SK-N-SH (cell line): Measurements from ENCODE around the gene SLC9A8. TPM values are rescaled to one million over a fixed set of nuclear protein-coding genes. Genes with fewer than 3 reads are reported as not detected.

ENCODE experiments used
- CTCF ChIA-PET: fragments of 300-600, 350-600 bp; formaldehyde crosslinking; extraction: SDS; loops from one replicate; lab custom pipeline; 2021; lab: Yijun Ruan, JAX
- POLR2A ChIA-PET: fragments of 350-600 bp; sonication (Branson Sonifier 250); formaldehyde crosslinking; extraction: SDS; loops from one replicate; lab custom pipeline; 2020; ENCODE audit warnings: antibody characterized with exemption, inconsistent platforms; lab: Yijun Ruan, JAX
- DNase-seq: peaks from one replicate; pipeline ENCODE4 v3.0.0; 2012
- H2AFZ ChIP-seq: fragments of 200-600 bp; sonication (generic); 2 replicates; pipeline ENCODE4 v1.8.1; 2016; ENCODE audit warnings: antibody characterized with exemption, mild to moderate bottlenecking, low read depth
- H3F3A ChIP-seq: fragments of 200-600 bp; sonication (generic); replicated peaks from 2 replicates; pipeline ENCODE3; 2016; ENCODE audit warnings: antibody characterized with exemption, mild to moderate bottlenecking; ENCODE audit not compliant: insufficient read depth
- H3K27ac ChIP-seq, 2 experiments: fragments of 200-500 bp in 1 of 2; fragments of 200-600 bp in 1 of 2; sonication (Bioruptor generic) in 1 of 2; sonication (generic), shearing (Covaris generic) in 1 of 2; 2 replicates each; pipeline versions ENCODE4 v1.5.1 to v1.6.1; 2014 to 2016; ENCODE audit warnings: low read depth in 2 of 2, inconsistent platforms in 1 of 2, low read length in 1 of 2, mild to moderate bottlenecking in 1 of 2, mixed read lengths in 1 of 2
- H3K27me3 ChIP-seq: fragments of 200-600 bp; sonication (generic), shearing (Covaris generic); 2 replicates; pipeline ENCODE4 v1.6.1; 2016; ENCODE audit warnings: mixed run types; ENCODE audit not compliant: insufficient read depth
- H3K36me3 ChIP-seq, 2 experiments: fragments of 200-500 bp in 1 of 2; fragments of 200-600 bp in 1 of 2; sonication (Bioruptor generic) in 1 of 2; sonication (generic) in 1 of 2; replicated peaks in 1 of 2; 2 replicates each; pipeline versions ENCODE3 to v1.5.1; 2014 to 2016; ENCODE audit warnings: low read length in 1 of 2, mild to moderate bottlenecking in 1 of 2; ENCODE audit not compliant: insufficient read depth in 2 of 2, control insufficient read depth in 1 of 2
- H3K4me1 ChIP-seq, 2 experiments: fragments of 200-500 bp in 1 of 2; fragments of 200-600 bp in 1 of 2; sonication (Bioruptor generic) in 1 of 2; sonication (generic), shearing (Covaris generic) in 1 of 2; 2 replicates each; pipeline versions ENCODE4 v1.5.1 to v1.6.1; 2014 to 2016; ENCODE audit warnings: low read depth in 1 of 2, low read length in 1 of 2, mixed run types in 1 of 2; ENCODE audit not compliant: insufficient read depth in 2 of 2, control insufficient read depth in 1 of 2
- H3K4me2 ChIP-seq: fragments of 200-600 bp; sonication (generic), shearing (Covaris generic); 2 replicates; pipeline ENCODE4 v1.6.1; 2017; ENCODE audit warnings: mixed run types
- H3K4me3 ChIP-seq, 2 experiments: fragments of 200-500 bp in 1 of 2; fragments of 200-600 bp in 1 of 2; sonication (Bioruptor generic) in 1 of 2; sonication (generic), shearing (Covaris generic) in 1 of 2; 2 replicates each; pipeline versions ENCODE4 v1.5.1 to v1.8.1; 2014 to 2016; ENCODE audit warnings: low read depth in 2 of 2, inconsistent platforms in 1 of 2, low read length in 1 of 2, mild to moderate bottlenecking in 1 of 2, mixed read lengths in 1 of 2, moderate library complexity in 1 of 2
- H3K79me2 ChIP-seq: fragments of 200-600 bp; sonication (generic); 2 replicates; pipeline ENCODE4 v1.8.1; 2017; ENCODE audit warnings: mild to moderate bottlenecking; ENCODE audit not compliant: insufficient read depth
- H3K9ac ChIP-seq: fragments of 200-600 bp; sonication (generic); 2 replicates; pipeline ENCODE4 v1.6.1; 2017; ENCODE audit warnings: mixed run types
- H3K9me2 ChIP-seq: fragments of 200-600 bp; sonication (generic); 2 replicates; pipeline ENCODE4 v1.6.1; 2017; ENCODE audit warnings: mixed run types
- H3K9me3 ChIP-seq: fragments of 200-600 bp; sonication (generic); 2 replicates; pipeline ENCODE4 v1.6.1; 2017; ENCODE audit warnings: mixed run types, mild to moderate bottlenecking, moderate library complexity
- H4K20me1 ChIP-seq: fragments of 200-600 bp; sonication (generic); 2 replicates; pipeline ENCODE4 v1.6.1; 2017; ENCODE audit warnings: mild to moderate bottlenecking, mixed run types; ENCODE audit not compliant: insufficient read depth
- CTCF ChIP-seq: fragments of 200-600 bp; sonication (generic); IDR thresholded peaks from 2 replicates; pipeline ENCODE4 v1.6.1; 2017; ENCODE audit warnings: antibody characterized with exemption, mild to moderate bottlenecking, moderate library complexity
- ELF1 ChIP-seq: IDR thresholded peaks from 2 replicates; pipeline ENCODE4 v1.4.0; 2012
- EZH2phosphoT487 ChIP-seq: fragments of 200-600 bp; sonication (generic); IDR thresholded peaks from 2 replicates; pipeline ENCODE4 v1.6.1; 2017; ENCODE audit warnings: low read depth, mixed run types, mild to moderate bottlenecking, antibody characterized with exemption, moderate library complexity, borderline replicate concordance
- FOSL2 ChIP-seq: IDR thresholded peaks from 2 replicates; pipeline ENCODE4 v1.4.0; 2012; ENCODE audit warnings: low read depth, mild to moderate bottlenecking, moderate library complexity, borderline replicate concordance
- FOXM1 ChIP-seq: IDR thresholded peaks from 2 replicates; pipeline ENCODE4 v1.4.0; 2012; ENCODE audit warnings: low read depth, mild to moderate bottlenecking
- GABPA ChIP-seq: IDR thresholded peaks from 2 replicates; pipeline ENCODE4 v1.4.0; 2012; ENCODE audit warnings: low read depth, mild to moderate bottlenecking
- GATA2 ChIP-seq: sonication (generic); formaldehyde crosslinking; IDR thresholded peaks from 2 replicates; pipeline ENCODE4 v1.5.0; 2020; ENCODE audit warnings: mild to moderate bottlenecking, missing genetic modification reagents
- IRF3 ChIP-seq: fragments of 150-350 bp; IDR thresholded peaks from 2 replicates; pipeline ENCODE4 v1.6.1; 2016; ENCODE audit warnings: mild to moderate bottlenecking, low read depth, low read length
- JUND ChIP-seq: IDR thresholded peaks from 2 replicates; pipeline ENCODE4 v1.4.0; 2012
- MXI1 ChIP-seq: IDR thresholded peaks from 2 replicates; pipeline ENCODE4 v1.6.1; 2012; ENCODE audit warnings: mild to moderate bottlenecking, low read depth, low read length, improper control_type of control experiment
- NFIC ChIP-seq: IDR thresholded peaks from 2 replicates; pipeline ENCODE4 v1.4.0; 2012; ENCODE audit warnings: borderline replicate concordance
- PBX3 ChIP-seq: IDR thresholded peaks from 2 replicates; pipeline ENCODE4; 2012
- SIN3A ChIP-seq: IDR thresholded peaks from 2 replicates; pipeline ENCODE4 v1.6.1; 2012; ENCODE audit warnings: low read depth, mild to moderate bottlenecking, low read length, moderate library complexity, borderline replicate concordance
- SMC3 ChIP-seq: IDR thresholded peaks from 2 replicates; pipeline ENCODE4 v1.6.1; 2012; ENCODE audit warnings: low read depth, low read length, improper control_type of control experiment
- TEAD4 ChIP-seq: IDR thresholded peaks from 2 replicates; pipeline ENCODE4 v1.4.0; 2012; ENCODE audit warnings: mild to moderate bottlenecking, borderline replicate concordance; ENCODE audit not compliant: insufficient read depth
- USF2 ChIP-seq: fragments of 150-350 bp; IDR thresholded peaks from 2 replicates; pipeline ENCODE4 v1.6.1; 2017; ENCODE audit warnings: antibody characterized with exemption, low read length, low read depth, borderline replicate concordance
- WGBS: methylation state at CpG from one replicate; pipeline ENCODE4 v1.1.6; 2017; ENCODE audit warnings: low lambda C conversion rate; 5-methylcytosine and 5-hydroxymethylcytosine counted together
- polyA plus RNA-seq, 3 experiments: library from polyadenylated mRNA; depleted of rRNA; stranded (reverse); fragments of >200 nt; gene quantifications; 2 replicates each; pipeline ENCODE4 v1.2.3, GENCODE V29; 2012

SLC9A8 gene
- polyA plus RNA-seq, 1 of the 3 experiments (the other 2 are of a cell fraction) = 3.4 TPM

- no peak for TF ChIP-seq FOSL2
- TF ChIP-seq GATA2 (CRISPR knock-in tag) = no peak
Measured at GRCh38 chr20:49856904-49857303, 44.3 kb downstream of the SLC9A8 start (continued).

GRCh38 chr20:49858076-49858585, 45.5 kb downstream of the SLC9A8 start:
- Histone ChIP-seq H3K4me1 (peaks cover 4 to 8% of the 10 kb centered on the region in 2 experiments; a peak in 2 of 4 replicates), H3K27ac (no peak overlapping the region), H3K9ac (no peak overlapping the region), H4K20me1 (no peaks in the 10 kb centered on the region), H3K79me2 (no peaks in the 10 kb centered on the region), H3K27me3 (no peaks in the 10 kb centered on the region), H3K9me3 (no peaks in the 10 kb centered on the region), H3K36me3 (peaks cover 13 to 20% of the 10 kb centered on the region in 2 experiments), H3F3A (no peaks in the 10 kb centered on the region), H2AFZ (no peak overlapping the region), H3K4me2 (no peak overlapping the region), H3K9me2 (no peaks in the 10 kb centered on the region), H3K4me3 (no peak overlapping the region)
- TF ChIP-seq FOXM1 (no peak), EZH2phosphoT487 (no peak), USF2 (no peak), JUND (no peak), MXI1 (no peak), ELF1 (no peak), NFIC (no peak), IRF3 (no peak)
- no peak for DNase-seq
- WGBS = 96% methylated on average over 2 of the region's 2 CpGs
- ChIA-PET CTCF (interaction anchor here (0.6 to 1.0 kb wide), 2 partner anchors 10 to 213 kb away, joined by 3 to 4 read pairs; no protein-coding TSS in a partner anchor), POLR2A (interaction anchor here (0.6 kb wide), 1 partner anchor 43 kb away, joined by 4 read pairs; no protein-coding TSS in a partner anchor)

- Histone ChIP-seq H3K4me3 (no peak overlapping the region), H3K9me3 (no peaks in the 10 kb centered on the region), H3K9ac (no peak overlapping the region), H3K9me2 (no peaks in the 10 kb centered on the region), H4K20me1 (no peaks in the 10 kb centered on the region), H3K36me3 (peaks cover 15 to 23% of the 10 kb centered on the region in 2 experiments), H2AFZ (no peak overlapping the region), H3K27me3 (no peaks in the 10 kb centered on the region), H3K4me1 (peaks cover 0 to 1% of the 10 kb centered on the region in 2 experiments; a peak in 1 of 4 replicates), H3K27ac (no peak overlapping the region), H3K79me2 (no peaks in the 10 kb centered on the region), H3K4me2 (no peak overlapping the region), H3F3A (no peaks in the 10 kb centered on the region)
- CTCF ChIA-PET = interaction anchor here (1.1 to 2.4 kb wide), 4 partner anchors 20 to 318 kb away, joined by 3 to 9 read pairs (median 5); no protein-coding TSS in a partner anchor
- no peak for DNase-seq
- 96% methylated on average over 6 of the region's 6 CpGs for WGBS
- POLR2A ChIA-PET = no interaction called here
- TF ChIP-seq GATA2 (CRISPR knock-in tag) (no peak), SMC3 (no peak), TEAD4 (no peak), JUND (no peak), USF2 (no peak), NFIC (no peak), GABPA (no peak), CTCF (no peak), PBX3 (no peak), SIN3A (no peak)
Measured at GRCh38 chr20:49859011-49859410, 46.4 kb downstream of the SLC9A8 start.
